ENCODE data around the gene MLPH. TPM values are rescaled to one million over a fixed set of nuclear protein-coding genes. Genes with fewer than 3 reads are reported as not detected.

Gene MLPH
- total and polyA plus RNA-seq, 2 donors (not counting 1 experiment from before 2014, with no cell fraction given): not detected

DNA sequence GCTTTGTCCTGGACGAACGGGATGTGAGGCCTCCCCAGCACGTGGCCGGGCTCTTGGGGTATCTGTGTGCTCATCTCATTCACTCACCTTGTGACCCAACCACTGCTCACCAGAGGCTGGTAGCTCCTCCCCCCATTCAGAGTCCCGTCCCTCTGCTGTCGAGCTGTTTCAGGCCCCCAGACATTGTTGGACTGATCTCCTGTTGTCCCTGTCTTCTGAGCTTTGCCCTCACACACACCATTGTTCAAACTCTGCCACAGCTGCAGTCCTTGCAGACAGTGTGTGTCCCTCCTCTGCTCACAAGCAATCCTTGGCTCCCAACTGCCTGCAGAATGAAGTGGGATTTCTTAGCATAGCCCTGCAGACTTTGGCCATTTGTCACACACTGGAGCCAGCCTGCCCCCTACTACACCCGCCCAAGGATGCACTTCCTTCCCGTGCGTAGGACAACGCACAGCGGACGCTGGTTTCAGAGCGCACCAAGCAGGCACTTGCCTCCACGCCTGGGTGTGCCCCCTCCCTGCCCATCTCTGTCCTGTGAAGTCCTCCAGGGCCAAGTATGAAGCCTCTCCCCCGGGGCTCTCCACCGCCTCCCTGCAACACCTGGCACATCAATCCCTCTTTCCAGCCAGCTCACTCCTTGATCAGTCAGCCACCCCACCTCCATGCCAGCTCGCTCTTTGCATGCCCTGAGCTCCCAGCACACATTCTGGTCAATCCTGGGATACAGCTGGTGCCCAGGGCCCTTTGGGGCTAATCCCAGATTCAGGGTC lies 62.8 kb downstream of the MLPH start:
- ChIA-PET CTCF (no interaction called here), POLR2A (no interaction called here)
- Histone ChIP-seq H4K20me1 (ENCODE audit: control insufficient read depth, insufficient read depth, low read length, poor library complexity, severe bottlenecking) (no peaks in the 10 kb centered on the region), H2AFZ (ENCODE audit: insufficient read depth, low read depth, low read length, poor library complexity, severe bottlenecking) (no peak overlapping the region), H3K9me3 (ENCODE audit: control extremely low read depth in 1 of 3, control insufficient read depth in 2 of 3, insufficient read depth in 1 of 3, low read length in 2 of 3) (peaks cover 0 to 7% (median under 1%) of the 10 kb centered on the region in 3 donors), H3K4me1 (ENCODE audit: control insufficient read depth in 2 of 2, insufficient read depth in 2 of 2, low read length in 2 of 2) (no peaks in the 10 kb centered on the region), H3K4me2 (replicated peaks; ENCODE audit: low read depth, low read length, poor library complexity, severe bottlenecking) (no peak overlapping the region), H3K27ac (ENCODE audit: low read length in 2 of 2) (no peak overlapping the region), H3K27me3 (replicated peaks in 1 of 4; ENCODE audit: control extremely low read depth in 1 of 4, control insufficient read depth in 3 of 4, insufficient read depth in 4 of 4, low read length in 3 of 4) (peaks cover 0 to 3% (median 0%) of the 10 kb centered on the region in 4 experiments), H3K4me3 (ENCODE audit: control extremely low read depth in 1 of 5, extremely low read depth in 1 of 5, insufficient read depth in 1 of 5, low read depth in 2 of 5, low read length in 4 of 5) (no peak overlapping the region), H3K9ac (ENCODE audit: low read length) (no peak overlapping the region), H3K79me2 (ENCODE audit: control insufficient read depth, insufficient read depth, low read length) (no peaks in the 10 kb centered on the region), H3K36me3 (replicated peaks in 1 of 2; ENCODE audit: control extremely low read depth in 1 of 2, control insufficient read depth in 1 of 2, extremely low read depth in 1 of 2, insufficient read depth in 2 of 2, low read length in 1 of 2) (no peaks in the 10 kb centered on the region)
- ATAC-seq (ENCODE audit: low read depth) (no peak), DNase-seq (no peak)
- H3K27ac Mint-ChIP-seq: no peak overlapping the region
- TF ChIP-seq EZH2 (IDR thresholded peaks at IDR 0.05; ENCODE audit: borderline replicate concordance, insufficient read depth, low read depth, low read length, poor library complexity, severe bottlenecking) (no peak), CTCF (IDR thresholded peaks at IDR 0.05) (no peak)
- no peaks in the 10 kb centered on the region for H3K9me3 Mint-ChIP-seq (ENCODE audit: insufficient read depth)
- intact Hi-C loops (cut with micrococcal nuclease): no loop called here
- 73% methylated on average over 17 of the region's 17 CpGs for WGBS (ENCODE audit: insufficient coverage)
- peaks cover 17% of the 10 kb centered on the region for H3K27me3 Mint-ChIP-seq
- H3K4me3 Mint-ChIP-seq: no peak overlapping the region
- no peaks in the 10 kb centered on the region for H3K4me1 Mint-ChIP-seq

DNA sequence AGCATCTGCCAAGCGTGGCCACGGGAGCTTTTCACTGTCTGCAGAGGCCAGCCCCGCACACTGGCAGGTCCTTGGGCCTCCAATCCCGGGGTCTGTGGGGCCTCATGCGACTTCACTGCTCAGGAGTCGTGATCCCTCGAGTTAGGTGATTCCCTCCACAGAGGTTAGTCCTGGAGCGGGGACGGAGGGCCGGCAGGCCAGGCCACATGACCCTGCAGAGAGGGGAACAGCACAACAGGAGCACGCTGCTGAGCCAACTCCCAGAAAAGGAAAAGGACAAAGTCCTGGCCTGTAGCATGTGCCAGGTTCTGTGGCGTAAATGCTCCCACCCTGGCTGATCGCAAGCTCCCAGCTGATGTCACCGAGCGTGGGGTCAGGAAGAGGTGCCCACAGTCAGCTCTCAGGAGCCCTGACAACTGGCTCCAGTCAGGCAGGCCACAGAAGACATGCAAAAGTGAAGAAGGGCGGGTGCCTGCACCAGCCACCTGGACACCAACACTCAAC lies 64.1 kb downstream of the MLPH start:
- intact Hi-C loops (cut with micrococcal nuclease): no loop called here
- TF ChIP-seq EZH2 (IDR thresholded peaks at IDR 0.05; ENCODE audit: borderline replicate concordance, insufficient read depth, low read depth, low read length, poor library complexity, severe bottlenecking) (no peak), CTCF (IDR thresholded peaks at IDR 0.05) (no peak)
- peaks cover 2 to 11% (median 10%) of the 10 kb centered on the region in 3 donors for H3K9me3 ChIP-seq (ENCODE audit: control extremely low read depth in 1 of 3, control insufficient read depth in 2 of 3, insufficient read depth in 1 of 3, low read length in 2 of 3)
- H3K79me2 ChIP-seq (ENCODE audit: control insufficient read depth, insufficient read depth, low read length): no peaks in the 10 kb centered on the region
- no peak overlapping the region for H3K4me2 ChIP-seq (replicated peaks; ENCODE audit: low read depth, low read length, poor library complexity, severe bottlenecking)
- DNase-seq (no peak), ATAC-seq (ENCODE audit: low read depth) (no peak)
- Mint-ChIP-seq H3K27me3 (peaks cover 17% of the 10 kb centered on the region), H3K27ac (no peak overlapping the region), H3K4me3 (no peak overlapping the region), H3K9me3 (ENCODE audit: insufficient read depth) (no peaks in the 10 kb centered on the region), H3K4me1 (no peaks in the 10 kb centered on the region)
- H3K4me3 ChIP-seq (ENCODE audit: control extremely low read depth in 1 of 5, extremely low read depth in 1 of 5, insufficient read depth in 1 of 5, low read depth in 2 of 5, low read length in 4 of 5): no peak overlapping the region
- no peak overlapping the region for H2AFZ ChIP-seq (ENCODE audit: insufficient read depth, low read depth, low read length, poor library complexity, severe bottlenecking)
- H3K9ac ChIP-seq (ENCODE audit: low read length): no peak overlapping the region
- H3K27ac ChIP-seq (ENCODE audit: low read length in 2 of 2): no peak overlapping the region
- no peaks in the 10 kb centered on the region for H4K20me1 ChIP-seq (ENCODE audit: control insufficient read depth, insufficient read depth, low read length, poor library complexity, severe bottlenecking)
- ChIA-PET CTCF (no interaction called here), POLR2A (no interaction called here)
- WGBS (ENCODE audit: insufficient coverage): 89% methylated on average over 16 of the region's 16 CpGs
- no peaks in the 10 kb centered on the region for H3K4me1 ChIP-seq (ENCODE audit: control insufficient read depth in 2 of 2, insufficient read depth in 2 of 2, low read length in 2 of 2)
- H3K27me3 ChIP-seq (replicated peaks in 1 of 4; ENCODE audit: control extremely low read depth in 1 of 4, control insufficient read depth in 3 of 4, insufficient read depth in 4 of 4, low read length in 3 of 4): peaks cover 0 to 3% (median 0%) of the 10 kb centered on the region in 4 experiments
- no peaks in the 10 kb centered on the region for H3K36me3 ChIP-seq (replicated peaks in 1 of 2; ENCODE audit: control extremely low read depth in 1 of 2, control insufficient read depth in 1 of 2, extremely low read depth in 1 of 2, insufficient read depth in 2 of 2, low read length in 1 of 2)

Data from B cell (primary cell).